MCF 10A (cell line): ENCODE measurements around the gene GPS1. TPM values are rescaled to one million over a fixed set of nuclear protein-coding genes. Genes with fewer than 3 reads are reported as not detected.

Experiments used
- BruUV-seq: library from RNA; stranded (reverse); fragments of 400-500 nt; replicated peaks from 2 replicates; lab custom pipeline; 2021; lab: Mats Ljungman, UMichigan
- CTCF ChIA-PET: fragments of 300-600 bp; sonication (Branson Sonifier 250); formaldehyde crosslinking; extraction: SDS; loops from one replicate; lab custom pipeline; 2021; ENCODE audit warnings: antibody characterized with exemption, inconsistent platforms; lab: Yijun Ruan, JAX
- POLR2A ChIA-PET: fragments of 300-600, 350-650 bp; sonication (Branson Sonifier 250); formaldehyde crosslinking; extraction: SDS; loops from one replicate; lab custom pipeline; 2020; ENCODE audit warnings: antibody characterized with exemption, inconsistent platforms; lab: Yijun Ruan, JAX
- DNase-seq: peaks from one replicate; pipeline ENCODE4 v3.0.0-alpha.2; 2018; ENCODE audit not compliant: unreplicated experiment
- H3K27ac Mint-ChIP-seq: one replicate; pipeline ENCODE4 v1.8.0; 2022; ENCODE audit warnings: mild to moderate bottlenecking, low read depth, mixed read lengths; ENCODE audit not compliant: unreplicated experiment
- H3K27me3 Mint-ChIP-seq: one replicate; pipeline ENCODE4 v1.8.0; 2022; ENCODE audit warnings: mixed read lengths; ENCODE audit not compliant: insufficient read depth, unreplicated experiment
- H3K36me3 Mint-ChIP-seq: one replicate; pipeline ENCODE4 v1.8.0; 2022; ENCODE audit warnings: mild to moderate bottlenecking, moderate library complexity, mixed read lengths; ENCODE audit not compliant: insufficient read depth, unreplicated experiment
- H3K4me1 Mint-ChIP-seq: one replicate; pipeline ENCODE4 v1.8.0; 2022; ENCODE audit warnings: mixed read lengths; ENCODE audit not compliant: insufficient read depth, unreplicated experiment
- H3K4me3 Mint-ChIP-seq: one replicate; pipeline ENCODE4 v1.8.0; 2022; ENCODE audit warnings: mild to moderate bottlenecking, moderate library complexity, mixed read lengths; ENCODE audit not compliant: unreplicated experiment
- H3K9me3 Mint-ChIP-seq: one replicate; pipeline ENCODE4 v1.8.0; 2022; ENCODE audit warnings: mixed read lengths; ENCODE audit not compliant: unreplicated experiment
- intact Hi-C: fragments of 100-400 bp; cut with micrococcal nuclease; formaldehyde crosslinking; loops from 2 replicates; pipeline ENCODE4 v1.14.1; 2022
- total RNA-seq: library from RNA; stranded (reverse); gene quantifications from 2 replicates; pipeline ENCODE4 v1.2.3, GENCODE V29; 2022
- TF ChIP-seq, protein P1 (sequence below): fragments of 200-600 bp; IDR thresholded peaks from one replicate; pipeline ENCODE4 v1.8.0; 2022; ENCODE audit warnings: antibody characterized with exemption, mild to moderate bottlenecking; ENCODE audit not compliant: unreplicated experiment

The GPS1 gene
- total RNA-seq, 1 experiment from 2014 or later, result 100 TPM

DNA sequence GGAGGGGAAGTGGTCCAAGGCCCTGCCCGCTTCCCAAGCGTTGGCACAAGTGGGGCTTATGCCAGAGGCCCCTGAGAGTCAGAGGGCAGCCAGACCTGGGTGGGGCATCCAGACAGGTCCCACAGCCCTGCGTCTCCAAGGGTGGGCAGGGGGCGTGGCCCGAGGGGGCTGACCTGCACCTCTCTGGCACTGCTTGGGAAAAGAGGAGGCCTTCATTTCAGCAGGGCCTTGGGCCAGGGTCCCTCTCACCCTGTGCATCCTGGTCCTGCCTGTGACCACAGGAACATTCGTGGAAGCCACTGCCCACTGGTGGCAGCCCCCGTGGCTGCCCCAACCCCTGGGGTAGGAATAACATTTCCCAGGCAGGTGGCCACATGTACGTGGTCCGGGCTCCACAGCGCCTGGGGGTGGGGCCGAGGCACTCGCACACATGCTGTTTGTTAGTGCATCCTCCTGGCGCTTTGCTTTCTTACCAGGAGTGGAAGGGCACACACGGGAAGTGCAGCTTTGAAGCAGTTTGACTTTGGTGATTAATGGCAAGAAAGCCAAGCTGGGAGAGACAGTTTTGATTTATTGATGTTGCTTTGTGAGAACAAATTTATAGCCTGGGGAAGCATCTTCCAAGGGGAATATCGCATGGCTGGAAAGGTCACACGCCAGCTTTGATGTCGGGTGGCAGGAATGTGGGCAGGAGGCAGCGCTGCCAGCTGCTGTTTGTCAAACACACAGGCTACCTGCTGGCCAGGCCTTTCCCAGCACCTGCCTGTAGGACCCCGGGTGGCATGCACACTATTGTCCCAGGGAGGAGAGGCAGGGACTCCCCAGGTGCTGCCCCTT is 33.3 kb upstream of the GPS1 start:
- Mint-ChIP-seq H3K27ac (no peak overlapping the region), H3K9me3 (no peaks in the 10 kb centered on the region), H3K4me3 (no peak overlapping the region), H3K27me3 (no peaks in the 10 kb centered on the region), H3K36me3 (peaks cover 5% of the 10 kb centered on the region), H3K4me1 (peaks cover 10% of the 10 kb centered on the region)
- no peak for DNase-seq
- ChIA-PET POLR2A (interaction anchor here (0.5 kb wide), 1 partner anchor 80 kb away, joined by 3 read pairs; no protein-coding TSS in a partner anchor), CTCF (interaction anchor here (0.6 to 0.9 kb wide), 5 partner anchors 29 to 216 kb away, joined by 3 read pairs; no protein-coding TSS in a partner anchor)
- no TSS peak for BruUV-seq
- intact Hi-C loops, result no loop called here
- TF ChIP-seq, protein P1, sequence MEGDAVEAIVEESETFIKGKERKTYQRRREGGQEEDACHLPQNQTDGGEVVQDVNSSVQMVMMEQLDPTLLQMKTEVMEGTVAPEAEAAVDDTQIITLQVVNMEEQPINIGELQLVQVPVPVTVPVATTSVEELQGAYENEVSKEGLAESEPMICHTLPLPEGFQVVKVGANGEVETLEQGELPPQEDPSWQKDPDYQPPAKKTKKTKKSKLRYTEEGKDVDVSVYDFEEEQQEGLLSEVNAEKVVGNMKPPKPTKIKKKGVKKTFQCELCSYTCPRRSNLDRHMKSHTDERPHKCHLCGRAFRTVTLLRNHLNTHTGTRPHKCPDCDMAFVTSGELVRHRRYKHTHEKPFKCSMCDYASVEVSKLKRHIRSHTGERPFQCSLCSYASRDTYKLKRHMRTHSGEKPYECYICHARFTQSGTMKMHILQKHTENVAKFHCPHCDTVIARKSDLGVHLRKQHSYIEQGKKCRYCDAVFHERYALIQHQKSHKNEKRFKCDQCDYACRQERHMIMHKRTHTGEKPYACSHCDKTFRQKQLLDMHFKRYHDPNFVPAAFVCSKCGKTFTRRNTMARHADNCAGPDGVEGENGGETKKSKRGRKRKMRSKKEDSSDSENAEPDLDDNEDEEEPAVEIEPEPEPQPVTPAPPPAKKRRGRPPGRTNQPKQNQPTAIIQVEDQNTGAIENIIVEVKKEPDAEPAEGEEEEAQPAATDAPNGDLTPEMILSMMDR, result no peak

DNA sequence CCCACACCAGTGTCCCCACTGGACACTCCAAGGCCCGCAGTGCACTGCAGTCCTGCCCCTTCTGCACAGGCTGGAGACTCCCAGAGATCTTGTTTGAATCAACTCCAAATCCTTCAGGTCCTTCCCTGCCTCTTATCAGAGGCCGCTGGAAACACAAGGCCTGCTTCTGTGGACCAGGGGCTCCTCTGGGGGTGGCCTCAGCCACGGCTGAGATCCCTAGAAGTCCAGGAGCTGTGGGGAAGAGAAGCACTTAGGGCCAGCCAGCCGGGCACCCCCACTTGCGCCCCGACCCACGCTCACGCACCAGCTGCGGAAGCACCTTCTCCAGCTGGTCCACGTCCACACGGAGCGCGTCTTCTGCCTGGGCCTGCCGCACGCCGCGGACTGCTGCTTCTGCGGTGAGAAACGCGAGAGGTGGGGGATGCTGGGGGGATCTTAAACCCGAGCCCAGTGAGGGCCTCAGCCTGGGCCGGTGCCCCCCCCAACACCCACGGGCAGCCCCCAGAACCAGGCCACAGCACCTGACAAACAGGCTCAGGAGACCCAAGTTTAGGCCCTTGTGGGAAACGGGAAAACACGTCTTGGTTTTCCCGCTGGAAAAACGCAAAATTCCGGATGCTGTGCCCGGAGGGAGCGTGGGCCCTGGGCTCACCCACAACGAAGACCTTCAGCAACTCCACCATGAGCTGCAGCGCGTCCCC is 32.6 kb upstream of the GPS1 start:
- Mint-ChIP-seq H3K9me3 (no peaks in the 10 kb centered on the region), H3K36me3 (peaks cover 5% of the 10 kb centered on the region), H3K27ac (no peak overlapping the region), H3K27me3 (no peaks in the 10 kb centered on the region), H3K4me3 (no peak overlapping the region), H3K4me1 (peaks cover 14% of the 10 kb centered on the region)
- DNase-seq, result no peak
- TF ChIP-seq, protein P1, result no peak
- BruUV-seq, result TSS peak; percentile 69
- intact Hi-C loops, result no loop called here
- CTCF ChIA-PET, result interaction anchor here (0.6 to 5.2 kb wide), 12 partner anchors 9 to 63 kb away, joined by 3 to 74 read pairs (median 4); partner anchors contain the start of genes NOTUM and RAC3
- POLR2A ChIA-PET, result interaction anchor here (1.0 to 4.7 kb wide), 2 partner anchors 15 to 60 kb away, joined by 7 to 21 read pairs; no protein-coding TSS in a partner anchor

GRCh38 chr17:82019690-82020571 is 31.8 kb upstream of the GPS1 start:
- POLR2A ChIA-PET, result interaction anchor here (0.5 to 4.7 kb wide), 3 partner anchors 8 to 60 kb away, joined by 4 to 21 read pairs (median 7); no protein-coding TSS in a partner anchor
- H3K36me3 Mint-ChIP-seq, result peaks cover 5% of the 10 kb centered on the region
- CTCF ChIA-PET, result interaction anchor here (0.7 to 5.2 kb wide), 24 partner anchors 10 to 128 kb away, joined by 3 to 74 read pairs (median 4); partner anchors contain the start of genes ALYREF, ANAPC11, DCXR and NOTUM
- TF ChIP-seq, protein P1, result peak; percentile 40
- no peak overlapping the region for H3K27ac Mint-ChIP-seq
- BruUV-seq, result no TSS peak
- no peaks in the 10 kb centered on the region for H3K9me3 Mint-ChIP-seq
- no peaks in the 10 kb centered on the region for H3K27me3 Mint-ChIP-seq
- no peak overlapping the region for H3K4me3 Mint-ChIP-seq
- DNase-seq, result peak; percentile 49
- intact Hi-C loops, result no loop called here
- H3K4me1 Mint-ChIP-seq, result peaks cover 16% of the 10 kb centered on the region
